Inferior parietal cortex (tissue), 1 donor: Measurements from ENCODE around the gene HINT1.
"Not testable (repeated sequence)": the region's sequence is repeated elsewhere in the genome, so short reads cannot be mapped to it uniquely, and the experiment has no call there.

Experiments
- DNase-seq: peaks from one replicate; pipeline ENCODE4 v3.0.0-alpha.2; 2016; ENCODE audit errors: extremely low spot score

The HINT1 gene

GRCh38 chr5:131170540-131171275 is 5.7 kb upstream of the HINT1 start, which contains the start of gene LYRM7:
Gene LYRM7 (plus strand): TSS chr5:131170944. CDS start chr5:131171021, 77 bp downstream.
- peak; percentile 99 for DNase-seq

- DNase-seq: no peak
These were observed 4.9 kb upstream of the HINT1 start for GRCh38 chr5:131169810-131170539.

GRCh38 chr5:131167615-131168014 is 2.6 kb upstream of the HINT1 start:
- DNase-seq: no peak

- DNase-seq: peak; percentile 66
These were observed 601 bp downstream of the HINT1 start for GRCh38 chr5:131164191-131165118.

- peak; percentile 32 for DNase-seq
These were observed 1.6 kb downstream of the HINT1 start for GRCh38 chr5:131163276-131164119.

- DNase-seq: no peak
These were observed 4.9 kb downstream of the HINT1 start for GRCh38 chr5:131160134-131160533.

- no peak for DNase-seq
These were observed 8.1 kb downstream of the HINT1 start for GRCh38 chr5:131156957-131157356.

GRCh38 chr5:131156385-131156784 is 8.7 kb downstream of the HINT1 start:
- DNase-seq: no peak

- no peak for DNase-seq
These were observed 13.8 kb downstream of the HINT1 start for GRCh38 chr5:131151216-131151615.

- no peak for DNase-seq
These were observed 14.6 kb downstream of the HINT1 start for GRCh38 chr5:131150408-131150807.

- DNase-seq: peak; percentile 74
These were observed 16.2 kb downstream of the HINT1 start for GRCh38 chr5:131148835-131149234.

- no peak for DNase-seq
These were observed 17.8 kb downstream of the HINT1 start for GRCh38 chr5:131147258-131147657.

- DNase-seq: no peak
These were observed 22.0 kb downstream of the HINT1 start for GRCh38 chr5:131142970-131143617.

GRCh38 chr5:131139321-131139720 is 25.7 kb downstream of the HINT1 start:
- no peak for DNase-seq

- DNase-seq: not testable (repeated sequence)
These were observed 26.6 kb downstream of the HINT1 start for GRCh38 chr5:131138406-131138805.

GRCh38 chr5:131133091-131133490 is 32.0 kb downstream of the HINT1 start:
- DNase-seq: not testable (repeated sequence)

- no peak for DNase-seq
These were observed 35.8 kb downstream of the HINT1 start for GRCh38 chr5:131129306-131129705.

GRCh38 chr5:131127244-131127643 is 37.8 kb downstream of the HINT1 start:
- DNase-seq: not testable (repeated sequence)

GRCh38 chr5:131114754-131115153 is 50.3 kb downstream of the HINT1 start:
- no peak for DNase-seq

GRCh38 chr5:131112424-131112823 is 52.6 kb downstream of the HINT1 start:
- DNase-seq: no peak

GRCh38 chr5:131110256-131110594 is 54.8 kb downstream of the HINT1 start:
- DNase-seq: no peak
